Measurements from ENCODE around the gene PNISR. TPM values are rescaled to one million over a fixed set of nuclear protein-coding genes. Genes with fewer than 3 reads are reported as not detected.
"Not testable (repeated sequence)": the region's sequence is repeated elsewhere in the genome, so short reads cannot be mapped to it uniquely, and the experiment has no call there.

PNISR gene
- total and polyA plus RNA-seq, 2 of the 13 experiments (the other 11 are each of a cell fraction or from before 2014, with no cell fraction given): 43.0 to 48.0 TPM

GRCh38 chr6:99471638-99472037 is 46.5 kb upstream of the PNISR start:
- Histone ChIP-seq H2AFZ (ENCODE audit: low read length) (no peak overlapping the region), H3K27ac (ENCODE audit: extremely low read length, insufficient read depth, low read length) (no peak overlapping the region), H3K9ac (ENCODE audit: insufficient read depth, low read depth, low read length) (no peak overlapping the region), H3K79me2 (ENCODE audit: insufficient read depth, low read length) (no peaks in the 10 kb centered on the region), H3K4me2 (ENCODE audit: low read depth, low read length) (no peak overlapping the region), H3K4me3 (replicated peaks in 1 of 3; ENCODE audit: insufficient read depth in 1 of 3, low read depth in 2 of 3, low read length in 3 of 3) (no peak overlapping the region), H4K20me1 (ENCODE audit: insufficient read depth, low read length) (no peaks in the 10 kb centered on the region; the same call in 1 of the 2 replicates), H3K4me1 (ENCODE audit: insufficient read depth, low read length) (no peaks in the 10 kb centered on the region), H3K9me3 (ENCODE audit: low read length) (no peaks in the 10 kb centered on the region), H3K27me3 (ENCODE audit: control insufficient read depth in 1 of 2, insufficient read depth in 2 of 2, low read length in 2 of 2) (no peaks in the 10 kb centered on the region), H3K36me3 (replicated peaks in 1 of 2; ENCODE audit: control insufficient read depth in 1 of 2, insufficient read depth in 2 of 2, low read length in 2 of 2) (peaks cover 4 to 15% of the 10 kb centered on the region in 2 experiments; a peak in 3 of 5 replicates)
- intact Hi-C loops (cut with micrococcal nuclease; ENCODE audit: unreplicated experiment): no loop called here
- FAIRE-seq (no peak), ATAC-seq (no peak), DNase-seq (ENCODE audit: low spot score) (no peak)
- CTCF ChIA-PET (ENCODE audit: low intra/inter-chr PET ratio, low total read pairs): no interaction called here
- TF ChIP-seq RAD51 (IDR thresholded peaks at IDR 0.05; ENCODE audit: borderline replicate concordance): no peak
- no peak for TF ChIP-seq ZBTB3 (CRISPR knock-in tag; IDR thresholded peaks at IDR 0.05; ENCODE audit: borderline replicate concordance, low read depth)
- in situ Hi-C loops (cut with HindIII; ENCODE audit: extremely low pct_ligation_motif_present, low pct_unique_long_range_greater_than_20kb): no loop called here
- BruUV-seq (replicated peaks): no TSS peak
- WGBS (ENCODE audit: low lambda C conversion rate): 92% methylated on average over 2 of the region's 2 CpGs
- POLR2A ChIA-PET: interaction anchor here (0.9 kb wide), 1 partner anchor 43 kb away, joined by 3 read pairs; the partner anchor contains the start of gene USP45

DNA sequence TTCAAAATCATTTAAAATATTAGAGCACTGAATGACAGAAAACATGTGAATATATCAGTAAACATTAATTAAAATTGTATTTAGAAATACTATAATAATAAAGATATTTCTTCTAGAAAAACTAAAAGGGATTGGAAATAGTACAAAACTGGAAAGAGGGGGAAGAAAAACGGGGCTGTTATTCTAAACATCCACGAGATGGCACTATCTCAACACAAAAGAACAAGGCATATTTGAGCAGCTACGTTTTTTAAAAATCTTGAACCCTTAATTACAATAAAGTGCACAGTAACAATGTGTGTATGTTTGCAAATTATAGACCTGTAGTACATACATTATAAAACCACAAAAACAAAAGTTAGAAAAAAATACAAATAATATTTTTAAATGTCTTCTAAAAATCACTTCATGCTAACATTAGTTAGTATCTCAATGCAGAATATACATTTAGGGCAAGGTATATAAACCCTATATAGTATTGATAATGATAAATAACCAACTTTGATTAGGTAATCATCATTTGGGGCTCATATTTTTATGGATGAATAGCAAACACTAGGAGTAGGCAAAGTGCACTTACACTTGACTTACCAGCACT is 42.5 kb upstream of the PNISR start:
- Histone ChIP-seq H3K27ac (ENCODE audit: extremely low read length, insufficient read depth, low read length) (no peak overlapping the region), H3K27me3 (ENCODE audit: control insufficient read depth in 1 of 2, insufficient read depth in 2 of 2, low read length in 2 of 2) (no peaks in the 10 kb centered on the region), H3K4me2 (ENCODE audit: low read depth, low read length) (no peak overlapping the region), H3K9me3 (ENCODE audit: low read length) (no peaks in the 10 kb centered on the region), H2AFZ (ENCODE audit: low read length) (no peak overlapping the region), H3K9ac (ENCODE audit: insufficient read depth, low read depth, low read length) (no peak overlapping the region), H3K4me3 (replicated peaks in 1 of 3; ENCODE audit: insufficient read depth in 1 of 3, low read depth in 2 of 3, low read length in 3 of 3) (no peak overlapping the region), H3K4me1 (ENCODE audit: insufficient read depth, low read length) (no peaks in the 10 kb centered on the region), H3K79me2 (ENCODE audit: insufficient read depth, low read length) (no peaks in the 10 kb centered on the region), H4K20me1 (ENCODE audit: insufficient read depth, low read length) (no peaks in the 10 kb centered on the region; the same call in 1 of the 2 replicates), H3K36me3 (replicated peaks in 1 of 2; ENCODE audit: control insufficient read depth in 1 of 2, insufficient read depth in 2 of 2, low read length in 2 of 2) (0 out of 5 replicates have a peak, but pooled peaks cover 0 to 8% of the 10 kb centered on the region in 2 experiments)
- in situ Hi-C loops (cut with HindIII; ENCODE audit: extremely low pct_ligation_motif_present, low pct_unique_long_range_greater_than_20kb): loop anchor here (10.0 kb wide), 1 partner anchor 277 kb away; no protein-coding TSS in a partner anchor
- POLR2A ChIA-PET: no interaction called here
- ATAC-seq (no peak), FAIRE-seq (peak; percentile 67), DNase-seq (ENCODE audit: low spot score) (peak; percentile 18)
- CTCF ChIA-PET (ENCODE audit: low intra/inter-chr PET ratio, low total read pairs): interaction anchor here (0.9 to 3.2 kb wide), 4 partner anchors 53 to 438 kb away, joined by 4 to 26 read pairs (median 6); no protein-coding TSS in a partner anchor
- WGBS (ENCODE audit: low lambda C conversion rate): 12% methylated on average over 3 of the region's 3 CpGs
- BruUV-seq (replicated peaks): no TSS peak
- intact Hi-C loops (cut with micrococcal nuclease; ENCODE audit: unreplicated experiment): loop anchor here (1.0 to 5.0 kb wide), 2 partner anchors 279 to 355 kb away; no protein-coding TSS in a partner anchor
- TF ChIP-seq, protein P1, sequence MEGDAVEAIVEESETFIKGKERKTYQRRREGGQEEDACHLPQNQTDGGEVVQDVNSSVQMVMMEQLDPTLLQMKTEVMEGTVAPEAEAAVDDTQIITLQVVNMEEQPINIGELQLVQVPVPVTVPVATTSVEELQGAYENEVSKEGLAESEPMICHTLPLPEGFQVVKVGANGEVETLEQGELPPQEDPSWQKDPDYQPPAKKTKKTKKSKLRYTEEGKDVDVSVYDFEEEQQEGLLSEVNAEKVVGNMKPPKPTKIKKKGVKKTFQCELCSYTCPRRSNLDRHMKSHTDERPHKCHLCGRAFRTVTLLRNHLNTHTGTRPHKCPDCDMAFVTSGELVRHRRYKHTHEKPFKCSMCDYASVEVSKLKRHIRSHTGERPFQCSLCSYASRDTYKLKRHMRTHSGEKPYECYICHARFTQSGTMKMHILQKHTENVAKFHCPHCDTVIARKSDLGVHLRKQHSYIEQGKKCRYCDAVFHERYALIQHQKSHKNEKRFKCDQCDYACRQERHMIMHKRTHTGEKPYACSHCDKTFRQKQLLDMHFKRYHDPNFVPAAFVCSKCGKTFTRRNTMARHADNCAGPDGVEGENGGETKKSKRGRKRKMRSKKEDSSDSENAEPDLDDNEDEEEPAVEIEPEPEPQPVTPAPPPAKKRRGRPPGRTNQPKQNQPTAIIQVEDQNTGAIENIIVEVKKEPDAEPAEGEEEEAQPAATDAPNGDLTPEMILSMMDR (CRISPR knock-in tag; IDR thresholded peaks at IDR 0.05): peak; percentile 58
- no peak for TF ChIP-seq ZNF891 (CRISPR knock-in tag; IDR thresholded peaks at IDR 0.05)
- TF ChIP-seq STAG1 (CRISPR knock-in tag; IDR thresholded peaks at IDR 0.05): peak; percentile 67
- peak; percentile 39; the same call in 1 of the 2 replicates for TF ChIP-seq SMC3 (IDR thresholded peaks at IDR 0.05; ENCODE audit: low read length)

DNA sequence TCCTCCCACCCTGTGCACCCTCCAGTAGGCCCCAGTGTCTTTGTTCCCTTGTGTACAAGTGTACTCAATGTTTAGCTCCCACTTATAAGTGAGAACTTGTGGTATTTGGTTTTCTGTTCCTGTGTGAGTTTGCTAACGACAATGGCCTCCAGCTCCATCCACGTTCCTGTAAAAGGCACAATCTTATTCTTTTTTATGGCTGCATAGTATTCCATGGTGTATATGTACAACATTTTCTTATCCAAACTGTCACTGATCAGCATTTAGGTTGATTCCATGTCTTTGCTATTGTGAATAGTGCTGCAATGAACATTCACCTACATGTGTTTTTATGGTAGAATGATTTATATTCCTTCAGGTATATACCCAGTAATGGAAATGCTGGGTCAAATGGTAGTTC is 34.0 kb upstream of the PNISR start:
- H3K9me3 ChIP-seq (ENCODE audit: low read length); H3K27ac ChIP-seq (ENCODE audit: extremely low read length, insufficient read depth, low read length); H2AFZ ChIP-seq (ENCODE audit: low read length); H3K27me3 ChIP-seq (ENCODE audit: control insufficient read depth in 1 of 2, insufficient read depth in 2 of 2, low read length in 2 of 2); H3K4me2 ChIP-seq (ENCODE audit: low read depth, low read length); ATAC-seq; H4K20me1 ChIP-seq (ENCODE audit: insufficient read depth, low read length); DNase-seq (ENCODE audit: low spot score); H3K4me1 ChIP-seq (ENCODE audit: insufficient read depth, low read length); BruUV-seq (replicated peaks); H3K9ac ChIP-seq (ENCODE audit: insufficient read depth, low read depth, low read length); CTCF ChIA-PET (ENCODE audit: low intra/inter-chr PET ratio, low total read pairs); intact Hi-C loops (cut with micrococcal nuclease; ENCODE audit: unreplicated experiment); H3K79me2 ChIP-seq (ENCODE audit: insufficient read depth, low read length); H3K4me3 ChIP-seq (replicated peaks in 1 of 3; ENCODE audit: insufficient read depth in 1 of 3, low read depth in 2 of 3, low read length in 3 of 3); in situ Hi-C loops (cut with HindIII; ENCODE audit: extremely low pct_ligation_motif_present, low pct_unique_long_range_greater_than_20kb); POLR2A ChIA-PET: not testable (repeated sequence)
- peak; percentile 4 for FAIRE-seq
- WGBS (ENCODE audit: low lambda C conversion rate): 87% methylated on average over 2 of the region's 2 CpGs
- 0 out of 5 replicates have a peak, but pooled peaks cover 0 to 12% of the 10 kb centered on the region in 2 experiments for H3K36me3 ChIP-seq (replicated peaks in 1 of 2; ENCODE audit: control insufficient read depth in 1 of 2, insufficient read depth in 2 of 2, low read length in 2 of 2)

Data from HepG2 (cell line).